Kidney capillary endothelial cell (primary cell): ENCODE results near the gene TPM2.
A peak's percentile ranks its signal among the peaks of the same experiment; 100 is the strongest.
"Not testable (repeated sequence)": the region's sequence is repeated elsewhere in the genome, so short reads cannot be mapped to it uniquely, and the experiment has no call there.

ENCODE experiments used
- DNase-seq: peaks from one replicate; pipeline ENCODE4 v3.0.0-alpha.2; 2018; ENCODE audit warnings: low spot score

Gene TPM2

GRCh38 chr9:35653611-35654010 is 36.1 kb downstream of the TPM2 start:
- DNase-seq: no peak

- no peak for DNase-seq
Observed at GRCh38 chr9:35652829-35653209, 36.9 kb downstream of the TPM2 start.

- DNase-seq: no peak
Observed at GRCh38 chr9:35651956-35652828, 37.5 kb downstream of the TPM2 start.

GRCh38 chr9:35650341-35651158 is 39.2 kb downstream of the TPM2 start, which contains the start of gene SIT1:
Gene SIT1, minus strand, starts transcription at chr9:35650931. Its CDS starts 78 bp downstream, at chr9:35650853.
- DNase-seq: no peak

- DNase-seq: no peak
Observed at GRCh38 chr9:35649431-35650340, 40.0 kb downstream of the TPM2 start.

- peak; percentile 82 for DNase-seq
Observed at GRCh38 chr9:35646533-35647265, 43.0 kb downstream of the TPM2 start.

- no peak for DNase-seq
Observed at GRCh38 chr9:35646153-35646532, 43.6 kb downstream of the TPM2 start.

- DNase-seq: not testable (repeated sequence)
Observed at GRCh38 chr9:35645736-35646135, 44.0 kb downstream of the TPM2 start.

- no peak for DNase-seq
Observed at GRCh38 chr9:35643046-35643445, 46.7 kb downstream of the TPM2 start.

GRCh38 chr9:35641478-35641877 is 48.2 kb downstream of the TPM2 start:
- DNase-seq: not testable (repeated sequence)

- not testable (repeated sequence) for DNase-seq
Observed at GRCh38 chr9:35640431-35640830, 49.3 kb downstream of the TPM2 start.

- DNase-seq: no peak
Observed at GRCh38 chr9:35639631-35640030, 50.1 kb downstream of the TPM2 start.

GRCh38 chr9:35639225-35639624 is 50.5 kb downstream of the TPM2 start:
- not testable (repeated sequence) for DNase-seq

GRCh38 chr9:35638751-35639150 is 51.0 kb downstream of the TPM2 start:
- DNase-seq: not testable (repeated sequence)

- not testable (repeated sequence) for DNase-seq
Observed at GRCh38 chr9:35637427-35637955, 52.2 kb downstream of the TPM2 start.

GRCh38 chr9:35636877-35637246 is 52.9 kb downstream of the TPM2 start:
- not testable (repeated sequence) for DNase-seq

GRCh38 chr9:35636135-35636876 is 53.4 kb downstream of the TPM2 start:
- no peak for DNase-seq

- no peak for DNase-seq
Observed at GRCh38 chr9:35635730-35636129, 54.0 kb downstream of the TPM2 start.
